ENCODE measurements around the gene SPTY2D1.

DNA sequence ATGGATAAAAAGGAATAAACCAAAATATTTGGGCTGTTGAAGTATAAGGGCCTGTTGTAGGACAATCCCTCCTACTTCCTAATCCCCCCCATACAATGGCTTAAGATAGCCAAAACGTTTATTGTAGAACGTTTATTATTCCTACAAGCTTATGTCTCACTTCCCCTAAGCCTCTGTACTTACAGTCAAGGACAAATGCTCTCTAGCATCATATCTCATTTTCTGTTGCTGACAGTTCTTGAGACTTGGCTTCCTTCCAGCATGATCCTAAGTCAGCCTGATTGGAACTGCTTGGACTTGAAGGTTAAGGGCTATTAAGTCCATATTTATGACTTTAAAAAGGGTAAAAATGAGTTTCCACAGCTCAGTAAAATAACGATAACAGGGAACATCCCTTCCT lies 25.8 kb downstream of the SPTY2D1 start:
- no peak for TF ChIP-seq POLR2A (IDR thresholded peaks at IDR 0.05)
- TF ChIP-seq, protein P1, sequence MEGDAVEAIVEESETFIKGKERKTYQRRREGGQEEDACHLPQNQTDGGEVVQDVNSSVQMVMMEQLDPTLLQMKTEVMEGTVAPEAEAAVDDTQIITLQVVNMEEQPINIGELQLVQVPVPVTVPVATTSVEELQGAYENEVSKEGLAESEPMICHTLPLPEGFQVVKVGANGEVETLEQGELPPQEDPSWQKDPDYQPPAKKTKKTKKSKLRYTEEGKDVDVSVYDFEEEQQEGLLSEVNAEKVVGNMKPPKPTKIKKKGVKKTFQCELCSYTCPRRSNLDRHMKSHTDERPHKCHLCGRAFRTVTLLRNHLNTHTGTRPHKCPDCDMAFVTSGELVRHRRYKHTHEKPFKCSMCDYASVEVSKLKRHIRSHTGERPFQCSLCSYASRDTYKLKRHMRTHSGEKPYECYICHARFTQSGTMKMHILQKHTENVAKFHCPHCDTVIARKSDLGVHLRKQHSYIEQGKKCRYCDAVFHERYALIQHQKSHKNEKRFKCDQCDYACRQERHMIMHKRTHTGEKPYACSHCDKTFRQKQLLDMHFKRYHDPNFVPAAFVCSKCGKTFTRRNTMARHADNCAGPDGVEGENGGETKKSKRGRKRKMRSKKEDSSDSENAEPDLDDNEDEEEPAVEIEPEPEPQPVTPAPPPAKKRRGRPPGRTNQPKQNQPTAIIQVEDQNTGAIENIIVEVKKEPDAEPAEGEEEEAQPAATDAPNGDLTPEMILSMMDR (IDR thresholded peaks at IDR 0.05) = no peak

All from body of pancreas (tissue), 4 donors.